GM21360 (cell line): Measurements from ENCODE around the gene PGGT1B.

Experiments used
- ATAC-seq: cut with Tn5 transposase; IDR thresholded peaks from one replicate; pipeline ENCODE4 v1.9.1; 2021; ENCODE audit warnings: mild to moderate bottlenecking, moderate library complexity; ENCODE audit not compliant: unreplicated experiment

Gene PGGT1B

GRCh38 chr5:115262321-115263077, at the start of gene PGGT1B:
PGGT1B (minus strand) TSS chr5:115262877; CDS start chr5:115262851, 26 bp downstream.
- ATAC-seq, result peak; percentile 86

GRCh38 chr5:115309751-115310370, 47.2 kb upstream of the PGGT1B start:
- no peak for ATAC-seq

- no peak for ATAC-seq
These were observed 46.1 kb upstream of the PGGT1B start for GRCh38 chr5:115308815-115309214.

- ATAC-seq, result no peak
These were observed 43.4 kb upstream of the PGGT1B start for GRCh38 chr5:115306011-115306536.

- no peak for ATAC-seq
These were observed 41.8 kb upstream of the PGGT1B start for GRCh38 chr5:115304496-115304895.

GRCh38 chr5:115298811-115299210, 36.1 kb upstream of the PGGT1B start:
- ATAC-seq, result no peak

GRCh38 chr5:115297031-115297430, 34.4 kb upstream of the PGGT1B start:
- no peak for ATAC-seq

GRCh38 chr5:115296124-115297022, 33.7 kb upstream of the PGGT1B start, which contains the start of gene CCDC112:
CCDC112 (minus strand) TSS chr5:115296654; CDS start chr5:115296543, 111 bp downstream.
- peak; percentile 77 for ATAC-seq

- peak; percentile 22 for ATAC-seq
These were observed 33.1 kb upstream of the PGGT1B start for GRCh38 chr5:115295777-115296123.

- no peak for ATAC-seq
These were observed 28.7 kb upstream of the PGGT1B start for GRCh38 chr5:115291397-115291796.

- ATAC-seq, result no peak
These were observed 26.4 kb upstream of the PGGT1B start for GRCh38 chr5:115289104-115289503.

- no peak for ATAC-seq
These were observed 21.3 kb upstream of the PGGT1B start for GRCh38 chr5:115284021-115284420.

GRCh38 chr5:115282131-115282530, 19.5 kb upstream of the PGGT1B start:
- no peak for ATAC-seq

- ATAC-seq, result no peak
These were observed 11.9 kb upstream of the PGGT1B start for GRCh38 chr5:115274584-115274983.

- no peak for ATAC-seq
These were observed 9.8 kb upstream of the PGGT1B start for GRCh38 chr5:115272297-115272958.

- peak; percentile 52 for ATAC-seq
These were observed 8.8 kb upstream of the PGGT1B start for GRCh38 chr5:115271295-115272050.

GRCh38 chr5:115267617-115268016, 4.9 kb upstream of the PGGT1B start:
- ATAC-seq, result no peak

GRCh38 chr5:115265220-115265619, 2.5 kb upstream of the PGGT1B start:
- no peak for ATAC-seq

- ATAC-seq, result no peak
These were observed 2.1 kb upstream of the PGGT1B start for GRCh38 chr5:115264786-115265185.

GRCh38 chr5:115263078-115263380, 352 bp upstream of the PGGT1B start:
- ATAC-seq, result no peak
